Kidney tubule cell (primary cell): ENCODE data around the gene DNAH14.
"Not testable (repeated sequence)": the region's sequence is repeated elsewhere in the genome, so short reads cannot be mapped to it uniquely, and the experiment has no call there.

ENCODE experiments used
- DNase-seq: peaks from one replicate; pipeline ENCODE4 v3.0.0-alpha.2; 2018; ENCODE audit warnings: low spot score

The DNAH14 gene

DNA sequence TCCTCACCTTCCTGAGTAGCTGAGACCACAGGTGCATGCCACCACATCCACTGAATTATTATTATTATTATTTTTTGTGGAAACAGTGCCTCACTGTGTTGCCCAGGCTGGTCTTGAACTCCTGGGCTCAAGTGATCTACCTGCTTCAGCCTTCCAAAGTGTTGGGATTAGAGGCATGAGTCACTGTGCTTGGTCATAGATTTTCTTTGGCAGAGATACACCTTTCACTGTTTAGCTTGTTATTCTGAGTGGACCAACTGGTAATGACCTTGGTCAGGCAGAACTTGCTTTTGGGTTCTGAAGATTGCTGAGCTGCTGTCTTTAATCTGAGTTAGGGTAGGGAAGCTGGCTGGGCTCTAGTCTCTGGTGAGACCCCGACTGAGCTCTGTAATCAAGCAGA is 66.8 kb downstream of the DNAH14 start:
- DNase-seq = peak; percentile 34

DNA sequence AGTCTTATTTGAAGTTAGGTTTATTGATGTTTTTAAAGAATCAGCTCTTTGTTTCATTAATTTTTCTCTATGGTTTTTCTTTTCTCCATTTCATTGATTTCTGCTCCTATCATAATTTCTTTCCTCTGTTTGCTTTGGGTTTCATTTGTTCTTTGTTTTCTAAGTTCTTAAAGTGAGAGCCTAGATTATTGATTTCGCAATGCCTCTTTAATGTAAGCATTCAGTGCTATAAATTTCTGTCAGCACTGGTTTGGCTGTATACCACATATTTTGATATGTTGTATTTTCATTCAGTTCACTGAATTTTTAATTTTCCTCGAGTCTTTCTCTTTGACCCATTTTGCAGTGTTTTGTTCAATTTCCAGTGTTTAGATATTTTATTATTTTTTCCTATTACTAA is 68.7 kb downstream of the DNAH14 start:
- DNase-seq = no peak

DNA sequence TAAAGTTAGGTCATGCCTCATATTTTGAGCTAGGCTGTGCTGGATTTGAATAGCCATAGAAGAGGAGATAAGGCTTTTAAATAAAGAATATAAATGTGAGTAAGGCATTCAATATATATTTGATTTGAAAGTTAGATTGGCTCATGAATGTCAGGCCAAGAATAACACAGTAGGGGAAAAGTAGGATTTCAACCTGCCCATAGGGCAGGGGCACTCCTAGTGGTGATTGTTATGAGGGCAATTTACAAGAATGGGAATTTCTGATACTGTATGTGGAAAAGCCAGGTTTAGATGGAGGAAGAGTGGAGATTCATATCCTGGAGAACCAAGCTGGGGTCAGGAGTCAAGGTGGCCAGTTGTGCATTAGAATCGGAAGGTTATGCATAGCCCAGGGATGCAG is 74.9 kb downstream of the DNAH14 start:
- DNase-seq = no peak

DNA sequence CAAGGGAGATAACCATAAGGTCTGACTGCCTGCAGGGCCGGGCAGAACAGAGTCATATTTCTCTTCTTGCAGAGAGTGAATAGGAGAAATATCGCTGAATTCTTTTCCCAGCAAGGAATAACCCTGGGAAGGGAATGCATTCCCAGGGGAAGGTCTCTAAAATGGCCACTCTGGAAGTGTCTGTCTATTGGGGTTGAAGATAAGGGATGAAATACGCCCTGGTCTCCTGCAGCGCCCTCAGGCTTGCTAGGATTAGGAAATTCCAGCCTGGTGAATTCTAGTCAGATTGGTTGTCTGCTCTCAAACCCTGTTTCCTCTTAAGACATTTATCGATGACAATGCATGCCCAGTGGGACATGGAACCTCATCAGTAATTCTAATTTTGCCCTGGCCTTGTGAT is 76.9 kb downstream of the DNAH14 start:
- DNase-seq = not testable (repeated sequence)

DNA sequence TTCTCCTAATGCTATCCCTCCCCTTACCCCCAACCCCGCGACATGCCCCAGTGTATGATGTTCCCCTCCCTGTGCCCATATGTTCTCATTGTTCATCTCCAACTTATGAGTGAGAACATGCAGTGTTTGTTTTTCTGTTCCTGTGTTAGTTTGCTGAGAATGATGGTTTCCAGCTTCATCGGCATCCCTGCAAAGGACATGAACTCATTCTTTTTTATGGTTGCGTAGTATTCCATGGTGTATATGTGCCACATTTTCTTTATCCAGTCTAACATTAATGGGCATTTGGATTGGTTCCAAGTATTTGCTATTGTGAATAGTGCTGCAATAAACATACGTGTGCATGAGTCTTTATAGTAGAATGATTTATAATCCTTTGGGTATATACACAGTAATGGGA is 78.6 kb downstream of the DNAH14 start:
- DNase-seq = not testable (repeated sequence)

DNA sequence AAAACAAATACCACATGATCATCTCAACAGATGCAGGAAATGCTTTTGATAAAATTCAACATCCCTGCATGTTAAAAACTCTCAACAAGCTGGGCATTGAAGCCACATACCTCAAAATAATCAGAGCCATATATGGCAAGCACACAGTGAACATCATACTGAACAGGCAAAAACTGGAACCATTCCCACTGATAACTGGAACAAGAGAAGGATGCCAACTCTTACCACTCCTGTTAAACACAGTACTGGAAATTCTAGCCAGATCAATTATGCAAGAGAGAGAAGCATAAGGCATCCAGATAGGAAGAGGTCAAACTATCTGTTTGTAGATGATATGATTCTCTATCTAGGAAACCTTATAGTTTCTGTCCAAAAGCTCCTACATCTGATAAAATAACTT is 91.6 kb downstream of the DNAH14 start:
- DNase-seq = no peak

DNA sequence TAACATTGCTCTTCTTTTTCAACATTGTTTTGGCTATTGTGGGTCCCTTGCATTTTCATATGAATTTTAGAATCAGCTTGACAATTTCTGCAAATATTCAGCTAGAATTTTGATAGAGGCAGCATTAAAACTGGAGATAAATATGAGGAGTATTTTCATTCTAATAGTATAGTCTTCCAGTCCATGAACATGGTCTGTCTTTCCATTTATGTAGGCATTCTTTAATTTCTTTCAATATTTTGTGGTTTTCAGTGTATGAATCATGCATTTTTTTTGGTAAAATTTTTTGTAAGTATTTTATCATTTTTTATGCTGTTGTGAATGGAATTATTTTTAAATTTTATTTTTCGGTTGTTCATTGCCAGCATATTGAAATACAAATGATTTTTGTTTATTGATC is 97.2 kb downstream of the DNAH14 start:
- DNase-seq = no peak

DNA sequence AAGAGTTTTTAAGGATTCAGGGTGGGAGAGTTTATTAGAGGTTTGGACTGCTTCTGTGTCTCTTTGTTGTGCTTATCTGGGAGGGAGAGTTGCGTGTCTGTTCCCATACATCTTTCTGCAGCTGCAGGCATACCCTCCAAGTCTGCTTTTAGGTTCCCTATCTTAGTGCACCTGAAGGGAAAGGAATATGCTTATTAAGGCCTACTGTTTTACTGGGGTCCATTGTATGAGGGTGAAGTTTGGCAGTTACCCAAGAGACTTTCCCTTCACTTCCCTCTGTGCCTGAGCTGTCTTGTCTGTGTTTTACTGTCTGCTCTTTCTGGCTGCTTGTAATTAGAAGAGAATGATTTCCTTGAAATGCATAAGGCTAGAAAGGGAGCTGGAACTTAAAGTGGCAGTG is 107.0 kb downstream of the DNAH14 start:
- DNase-seq = not testable (repeated sequence)

DNA sequence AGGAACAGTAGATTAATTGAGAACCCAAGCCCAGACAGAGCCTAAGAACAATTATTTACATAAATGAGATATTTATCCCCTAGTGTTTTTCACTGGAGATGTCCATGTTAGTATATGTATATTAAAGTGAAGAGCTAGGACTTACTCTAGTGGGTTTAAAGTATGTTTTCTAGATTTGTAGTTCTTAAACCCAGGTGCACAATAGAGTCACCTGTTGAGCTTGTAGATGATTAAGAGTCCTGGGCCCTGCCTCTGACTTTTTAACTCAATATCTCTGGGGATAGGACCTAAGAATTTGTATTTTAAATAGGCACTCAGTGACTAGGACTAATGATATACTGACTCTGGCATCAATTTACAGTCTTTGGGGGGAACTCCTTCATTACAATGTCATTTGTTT is 112.8 kb downstream of the DNAH14 start:
- no peak for DNase-seq

DNA sequence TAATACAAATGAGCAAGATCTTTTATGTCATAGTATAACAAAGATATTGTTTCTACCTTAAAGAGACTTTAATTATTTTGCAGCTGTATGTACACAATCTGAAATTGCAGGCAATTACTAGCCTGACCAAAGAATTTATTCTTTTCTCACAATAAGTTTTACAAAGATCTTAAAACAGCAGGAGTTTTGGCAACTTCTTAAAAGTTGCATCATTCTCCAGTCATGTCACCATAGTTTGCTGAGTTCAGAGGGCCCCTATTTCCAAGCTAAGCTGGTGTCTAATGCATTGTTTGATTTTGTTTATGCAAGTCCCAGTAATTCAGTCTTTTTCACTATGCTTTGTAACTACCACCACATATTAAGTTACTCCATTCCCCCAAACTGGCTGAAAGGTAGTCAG is 114.8 kb downstream of the DNAH14 start:
- DNase-seq = no peak

DNA sequence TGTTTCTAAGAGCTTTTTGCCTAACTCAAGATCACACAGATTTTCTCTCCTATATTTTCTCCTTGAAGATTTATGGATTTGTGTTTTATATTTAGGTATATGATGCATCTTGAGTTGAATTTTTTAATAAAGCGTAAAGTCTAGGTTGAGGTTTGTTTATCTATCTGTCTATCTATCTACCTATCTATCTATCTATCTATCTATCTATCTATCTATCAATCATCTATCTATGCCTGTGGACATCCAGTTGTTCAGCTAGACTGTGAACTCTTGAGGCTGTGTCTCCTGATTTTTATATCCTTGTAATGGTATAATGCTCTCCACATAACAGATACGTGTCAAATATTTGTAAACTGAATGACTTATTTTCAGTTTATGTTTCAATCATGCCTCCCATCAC is 120.1 kb downstream of the DNAH14 start:
- no peak for DNase-seq

DNA sequence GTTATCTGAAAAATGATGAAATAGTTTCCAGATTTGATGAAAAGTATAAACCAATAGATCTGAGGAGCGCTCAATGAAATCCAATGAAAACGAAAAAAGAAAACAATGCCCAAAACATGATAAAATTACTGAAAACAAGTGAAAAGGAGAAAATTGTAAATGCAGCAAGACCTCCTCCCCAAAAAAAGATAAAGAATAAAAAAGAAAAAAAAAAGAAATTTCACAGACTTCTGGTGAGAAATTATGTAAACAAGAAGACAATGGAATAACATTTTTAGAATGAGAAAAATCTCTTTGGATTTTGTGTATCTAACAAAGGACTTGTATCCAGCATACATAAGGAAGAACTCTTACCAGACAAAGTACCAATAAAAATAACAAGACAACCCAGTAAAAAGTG is 134.2 kb downstream of the DNAH14 start:
- DNase-seq = no peak

DNA sequence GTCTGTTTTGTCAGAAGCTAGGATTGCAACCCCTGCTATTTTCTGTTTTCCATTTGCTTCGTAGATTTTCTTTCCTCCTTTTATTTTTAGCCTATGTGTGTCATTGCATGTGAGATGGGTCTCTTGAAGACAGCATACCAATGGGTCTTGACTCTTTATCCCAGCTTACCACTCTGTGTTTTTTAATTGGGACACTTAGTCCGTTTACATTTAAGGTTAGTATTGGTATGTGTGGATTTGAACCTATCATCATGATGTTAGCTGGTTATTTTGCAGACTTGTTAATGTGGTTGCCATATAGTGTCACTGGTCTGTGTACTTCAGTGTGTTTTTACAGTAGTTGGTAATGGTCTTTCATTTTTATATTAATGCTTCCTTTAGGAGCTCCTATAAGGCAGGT is 141.5 kb downstream of the DNAH14 start:
- DNase-seq = no peak

DNA sequence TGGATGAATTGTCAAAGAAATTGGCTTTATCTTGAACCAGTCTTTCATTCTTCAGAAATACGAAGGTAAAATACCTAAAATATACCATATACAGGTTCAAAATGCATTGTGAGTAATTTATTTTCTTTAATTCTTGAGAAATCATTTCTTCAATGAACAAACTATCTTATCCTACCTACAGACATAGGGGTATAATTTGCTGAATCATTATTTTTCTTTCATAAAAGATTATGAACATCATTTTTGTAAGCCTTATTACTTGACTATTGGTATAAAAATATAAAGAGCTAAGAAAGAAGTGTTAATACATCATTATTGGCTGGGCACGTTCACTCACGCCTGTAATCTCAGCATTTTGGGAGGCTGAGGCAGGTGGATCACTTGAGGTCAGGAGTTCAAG is 167.7 kb downstream of the DNAH14 start:
- no peak for DNase-seq

DNA sequence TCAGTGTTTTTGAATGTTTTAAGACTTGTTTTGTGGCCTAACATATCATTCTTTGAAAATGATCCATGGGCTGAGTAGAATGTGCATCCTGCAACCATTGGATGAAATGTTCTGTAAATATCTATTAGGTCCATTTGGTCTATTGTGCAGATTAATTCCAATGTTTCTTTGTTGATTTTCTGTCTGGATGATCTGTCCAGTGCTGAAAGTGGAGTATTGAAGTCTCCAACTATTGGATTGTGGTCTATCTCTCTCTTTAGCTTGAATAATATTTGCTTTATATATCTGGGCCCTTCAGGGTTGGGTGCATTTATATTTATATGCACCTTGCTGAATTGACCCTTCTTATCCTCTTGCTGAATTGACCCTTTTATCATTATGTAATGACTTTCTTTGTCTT is 181.5 kb downstream of the DNAH14 start:
- DNase-seq = no peak

DNA sequence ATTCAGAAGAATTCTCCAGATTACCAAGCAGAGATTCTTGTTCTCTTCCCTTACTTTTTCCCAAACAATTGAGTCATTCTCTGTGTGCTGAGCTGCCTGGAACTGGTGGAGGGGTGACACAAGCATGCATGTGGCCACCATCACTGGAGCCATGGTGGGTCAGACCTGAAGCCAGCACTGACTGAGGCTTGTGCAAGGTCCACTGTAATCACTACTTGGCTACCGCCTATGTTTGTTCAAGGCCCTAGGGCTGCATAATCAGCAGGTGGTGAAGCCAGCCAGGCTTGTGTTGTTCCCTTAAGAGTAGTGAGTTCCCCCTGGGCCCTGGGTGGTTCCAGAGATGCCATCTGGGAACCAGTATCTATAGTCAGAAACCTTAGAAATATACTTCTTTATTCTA is 183.8 kb downstream of the DNAH14 start:
- no peak for DNase-seq

DNA sequence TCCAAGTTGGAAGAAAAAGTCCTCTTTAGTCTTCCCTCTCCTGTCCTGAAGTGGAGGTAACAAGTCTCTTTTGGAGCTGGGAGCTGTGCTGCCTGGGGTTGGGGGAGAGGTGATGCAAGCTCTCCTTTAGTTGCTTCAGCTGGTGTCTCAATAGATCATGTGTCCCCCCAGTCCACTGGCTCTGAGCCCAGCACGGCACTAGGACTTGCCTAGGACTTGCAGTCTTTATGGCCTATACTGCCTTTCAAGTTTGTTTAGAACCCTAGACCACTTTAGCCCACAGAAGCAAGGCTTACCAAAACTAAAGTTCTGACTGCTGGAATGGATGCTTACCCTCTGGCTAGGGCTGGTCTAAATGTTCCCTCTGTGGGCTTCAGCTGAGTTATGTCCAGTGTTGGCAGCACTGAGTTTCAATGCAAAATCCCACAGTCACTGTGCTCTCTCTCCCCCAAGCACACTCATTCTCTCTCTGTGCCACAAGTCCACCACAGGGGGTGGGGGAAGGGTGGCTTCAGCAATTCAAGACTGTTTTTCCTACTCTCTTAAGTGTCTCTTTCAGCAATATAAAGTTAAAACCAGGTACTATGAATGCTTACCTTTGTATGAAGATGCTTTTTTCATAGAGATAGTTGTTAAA is 185.0 kb downstream of the DNAH14 start:
- no peak for DNase-seq

DNA sequence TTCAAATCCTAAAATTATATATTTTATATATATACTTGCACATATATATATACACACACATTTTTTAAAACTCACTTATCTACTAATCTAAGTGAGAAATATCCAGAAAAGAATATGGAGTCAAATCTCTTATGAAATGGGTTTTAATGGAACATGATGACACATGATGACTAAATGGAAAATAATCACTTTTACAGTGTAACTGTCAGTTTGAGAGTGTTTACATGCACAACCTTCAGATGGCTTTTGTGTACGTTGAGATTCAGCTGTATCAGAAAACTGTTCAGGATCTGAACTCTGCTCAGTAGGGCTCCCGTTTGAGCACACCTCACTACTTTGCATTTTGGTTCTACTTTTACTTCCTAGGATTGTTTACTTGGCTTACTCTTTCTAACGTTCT is 189.8 kb downstream of the DNAH14 start:
- DNase-seq = no peak

DNA sequence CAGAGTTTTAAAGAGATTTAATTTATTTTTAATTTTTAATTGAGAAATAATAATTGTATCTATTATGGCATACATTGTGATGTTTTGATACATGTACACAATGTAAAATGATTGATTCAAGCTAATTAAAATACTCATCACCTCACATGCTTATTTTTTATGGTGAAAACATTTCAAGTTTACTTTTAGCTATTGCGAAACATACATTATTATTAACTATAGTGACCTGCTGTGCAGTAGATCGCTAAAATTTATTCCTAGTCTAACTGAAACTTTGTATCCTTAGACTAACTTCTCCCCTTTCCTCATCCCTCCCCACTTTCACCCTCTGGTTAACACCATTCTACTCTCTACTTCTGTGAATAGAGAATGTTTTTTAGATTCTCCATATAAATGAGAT is 191.6 kb downstream of the DNAH14 start:
- DNase-seq = no peak

DNA sequence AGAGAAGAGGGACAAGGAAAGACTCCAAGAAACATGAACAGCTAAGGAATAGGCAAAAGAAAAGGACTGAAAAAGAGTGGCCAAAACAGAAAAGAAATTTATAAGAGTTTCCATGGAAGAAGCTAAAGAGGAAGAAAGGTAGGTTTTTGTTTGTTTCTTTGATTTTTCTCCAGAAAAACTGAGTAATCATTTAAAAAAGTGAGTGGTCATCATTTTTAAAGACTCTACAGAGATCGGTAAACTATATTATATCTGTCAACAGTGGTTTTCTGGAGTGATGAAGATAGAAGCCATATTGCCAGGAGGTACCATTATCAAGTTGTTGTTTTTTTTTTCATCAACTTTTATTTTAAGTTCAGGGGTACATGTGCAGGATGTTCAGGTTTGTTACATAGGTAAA is 202.4 kb downstream of the DNAH14 start:
- no peak for DNase-seq

DNA sequence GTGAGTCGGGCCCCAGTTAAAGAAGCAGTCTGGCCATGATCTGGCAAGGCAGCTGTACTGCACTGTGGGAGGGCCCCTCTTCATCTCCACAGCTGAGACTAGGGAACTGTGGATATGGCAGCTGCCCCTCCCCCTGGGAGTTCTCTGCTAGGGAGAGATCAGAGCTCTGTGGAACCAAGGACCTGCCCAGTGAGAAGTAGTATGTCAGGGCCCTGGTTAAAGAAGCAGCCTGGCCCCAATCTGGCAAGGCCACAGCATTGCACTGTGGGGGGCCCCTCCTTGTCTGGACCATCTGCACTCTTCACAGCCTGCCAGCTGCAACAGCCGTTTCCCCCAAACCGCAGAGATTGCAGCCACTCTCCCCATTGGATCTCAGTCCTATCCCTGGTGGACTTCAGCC is 208.5 kb downstream of the DNAH14 start:
- no peak for DNase-seq

DNA sequence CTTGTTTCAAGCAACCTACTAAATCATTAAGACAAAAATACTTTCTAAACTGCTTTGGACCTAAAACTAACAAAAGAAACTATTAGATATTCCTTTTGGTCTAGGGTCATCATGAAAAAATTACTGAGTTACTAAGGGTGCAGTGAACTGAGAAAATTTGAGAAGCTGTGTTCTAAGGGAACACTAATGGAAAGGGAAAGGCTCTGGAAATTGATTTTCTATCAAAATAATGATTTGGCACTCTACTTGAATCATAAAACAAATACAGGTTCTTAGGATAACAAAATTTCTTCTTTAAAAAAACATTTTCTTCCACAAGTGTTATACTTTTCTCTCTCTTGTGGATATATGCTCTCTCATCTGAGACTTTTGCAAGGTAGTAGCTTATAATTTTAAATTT is 213.5 kb downstream of the DNAH14 start:
- DNase-seq = no peak

DNA sequence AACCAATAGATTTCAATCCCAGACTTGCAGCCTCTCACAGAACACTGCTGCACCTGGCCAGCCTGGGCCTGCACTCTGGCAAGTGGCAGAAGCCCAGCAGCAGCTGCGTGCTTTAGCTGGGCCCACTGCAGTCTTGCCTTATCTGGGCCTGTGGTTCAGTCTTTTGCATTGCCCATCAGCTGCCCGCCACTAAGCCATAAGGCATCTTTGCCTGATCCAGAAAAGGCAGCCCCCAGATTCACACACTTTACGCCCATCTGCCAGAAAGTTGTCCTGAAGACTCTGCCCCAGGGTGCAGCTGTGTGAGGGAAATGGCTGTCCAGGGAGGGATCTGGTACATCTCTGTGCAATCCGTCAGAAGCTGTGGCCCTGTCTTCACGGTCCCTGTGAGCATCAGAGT is 217.0 kb downstream of the DNAH14 start:
- no peak for DNase-seq

DNA sequence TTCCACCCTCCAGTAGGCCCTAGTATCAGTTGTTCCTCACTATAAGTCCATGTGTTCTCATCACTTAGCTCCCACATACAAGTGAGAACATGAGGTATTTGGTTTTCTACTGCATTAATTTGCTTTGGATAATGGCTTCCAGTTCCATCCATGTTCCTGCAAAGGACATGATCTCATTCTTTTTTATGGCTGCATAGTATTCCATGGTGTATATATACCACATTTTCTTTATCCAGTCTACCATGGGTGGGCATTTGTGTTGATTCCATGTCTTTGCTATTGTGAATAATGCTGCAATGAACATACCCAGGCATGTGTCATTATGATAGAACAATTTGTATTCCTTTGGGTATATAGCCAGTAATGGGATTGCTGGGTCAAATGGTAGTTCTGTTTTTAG is 218.3 kb downstream of the DNAH14 start:
- DNase-seq = not testable (repeated sequence)

DNA sequence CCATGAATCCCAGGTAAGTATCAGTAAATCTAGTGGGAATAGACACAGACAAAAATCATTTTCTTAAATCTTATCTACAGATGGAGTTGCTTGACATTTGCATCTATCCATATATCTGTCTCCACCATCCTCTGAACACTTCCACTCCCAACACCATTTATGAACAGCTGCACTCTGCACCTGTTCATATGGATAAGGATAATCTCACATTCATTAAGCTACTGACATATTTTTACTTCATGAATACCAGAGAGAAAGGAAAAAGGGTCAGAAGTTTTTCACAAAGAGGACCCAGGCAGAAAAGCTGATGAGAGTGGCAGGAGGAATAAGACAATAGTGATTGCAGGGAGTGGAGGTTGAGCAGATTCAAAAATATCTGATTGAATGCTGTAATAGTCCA is 222.6 kb downstream of the DNAH14 start:
- no peak for DNase-seq
